HG03565 (cell line): Measurements from ENCODE around the gene TSHZ1.

Experiments
- ATAC-seq: cut with Tn5 transposase; IDR thresholded peaks from one replicate; pipeline ENCODE4 v1.9.1; 2021; ENCODE audit warnings: mild to moderate bottlenecking, moderate library complexity; ENCODE audit not compliant: unreplicated experiment

Gene TSHZ1

DNA sequence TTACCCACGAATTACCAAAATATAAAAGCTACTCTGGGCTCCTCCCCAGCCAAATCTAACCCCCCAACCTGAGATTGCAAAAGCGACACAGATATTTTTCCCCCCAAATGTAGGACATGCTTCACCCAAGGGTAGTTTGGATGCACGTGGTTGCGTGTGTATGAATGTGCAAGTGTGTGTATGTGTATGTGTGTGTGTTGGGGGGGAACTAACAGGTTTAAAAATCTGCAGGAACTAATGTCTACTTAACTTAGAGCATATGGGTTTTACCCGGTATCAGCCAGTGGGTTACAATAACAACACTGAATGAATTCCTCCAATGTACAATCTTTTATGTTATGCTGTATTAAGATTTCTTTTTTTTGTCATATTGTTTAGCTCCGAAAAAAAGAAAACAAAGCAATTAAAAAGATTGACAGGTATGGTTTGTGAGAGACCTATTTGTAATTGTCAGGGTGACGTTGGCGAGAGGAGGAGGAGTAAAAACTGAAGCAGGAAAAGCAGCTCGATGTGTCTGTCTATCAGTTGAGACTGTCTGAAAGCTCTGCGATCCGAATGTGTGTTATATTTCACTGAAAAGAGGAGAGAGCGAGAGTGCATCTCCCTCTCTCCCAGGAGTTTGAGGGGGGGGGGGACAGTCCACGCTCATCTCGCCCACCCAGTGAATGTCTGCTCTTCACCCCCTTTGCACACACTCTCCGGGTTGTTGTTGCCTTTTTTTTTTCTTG, at the start of gene TSHZ1:
TSHZ1 (plus strand) TSS at position 524 of the 728 bp plus-strand sequence. CDS start 1,080 bp downstream, outside the sequence.
- peak; percentile 42 for ATAC-seq

DNA sequence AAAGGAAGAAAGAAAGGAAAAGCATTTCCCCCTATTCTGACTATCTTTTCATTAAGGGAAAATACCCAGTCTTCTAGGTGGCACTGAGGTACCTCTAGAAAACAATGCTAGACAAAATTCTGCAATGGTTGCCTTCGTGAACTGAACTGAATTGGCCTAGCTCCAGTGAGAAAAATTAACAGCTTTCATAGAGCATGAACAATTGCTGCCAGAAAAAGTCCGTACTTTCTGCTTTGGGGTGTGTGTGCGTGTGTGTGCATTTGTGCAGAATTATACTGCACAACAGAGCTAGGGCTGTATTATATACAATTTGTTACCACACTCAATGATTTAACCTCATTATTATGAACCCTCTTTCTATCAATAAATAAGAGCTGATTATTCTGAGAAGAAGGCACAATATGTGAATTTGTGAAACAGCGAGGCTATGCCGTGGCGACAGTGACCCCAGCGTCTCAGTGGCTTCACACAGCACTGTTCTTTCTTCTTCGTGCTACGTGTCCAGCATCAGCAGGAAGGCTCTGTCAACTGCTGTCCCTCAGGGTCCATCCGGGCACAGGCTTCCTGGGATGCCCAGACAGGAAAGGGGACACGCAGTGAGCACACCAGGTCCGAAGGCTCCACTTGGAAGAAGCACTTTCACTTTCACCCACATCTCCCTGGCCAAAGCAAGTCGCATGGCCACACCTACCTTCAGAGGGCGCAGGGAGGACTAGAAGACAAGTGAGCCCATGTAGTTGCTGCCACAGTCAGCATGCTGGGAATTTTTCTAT, 49.2 kb upstream of the TSHZ1 start:
- ATAC-seq = no peak

DNA sequence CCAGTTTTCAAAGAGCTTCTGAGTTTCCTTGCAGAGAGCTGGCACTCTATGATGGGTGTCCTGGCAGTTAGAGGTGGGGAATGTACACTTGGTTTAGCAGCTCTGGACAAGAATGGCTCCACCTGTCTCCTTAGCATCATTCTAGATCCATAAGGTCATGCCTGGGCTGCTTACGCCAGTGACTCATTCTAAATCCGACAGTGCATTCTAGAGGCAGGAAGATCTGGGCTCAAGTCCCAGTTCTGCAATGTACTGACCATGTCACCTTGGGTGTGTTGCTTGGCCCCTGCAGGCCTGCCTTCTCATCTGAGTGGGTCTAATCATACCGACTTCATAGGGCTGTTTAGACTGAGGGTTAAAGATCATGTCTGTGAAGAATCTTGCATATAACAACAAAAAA, 48.1 kb upstream of the TSHZ1 start:
- ATAC-seq = no peak

- ATAC-seq = no peak
Observed at GRCh38 chr18:75162978-75163377, 47.6 kb upstream of the TSHZ1 start.

DNA sequence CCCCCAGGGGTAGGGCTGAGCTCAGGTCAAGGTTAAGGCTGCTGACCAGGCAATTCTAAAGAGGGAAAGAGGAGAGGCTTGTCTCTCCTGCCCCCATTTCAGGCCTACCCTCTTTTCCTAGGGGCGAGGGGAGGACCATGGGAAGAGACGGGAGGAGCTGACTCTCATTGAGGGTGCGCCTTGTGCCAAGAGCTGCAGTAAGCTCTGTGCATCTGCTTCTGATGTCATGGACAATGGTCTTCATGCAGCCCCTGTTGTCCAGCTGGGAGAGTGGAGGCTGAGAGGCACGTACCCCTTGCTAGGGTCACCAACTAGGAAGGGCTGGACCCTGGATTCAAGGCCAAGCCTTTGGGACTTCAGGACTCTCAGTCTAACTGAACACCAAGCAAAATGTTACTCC, 46.9 kb upstream of the TSHZ1 start:
- no peak for ATAC-seq

DNA sequence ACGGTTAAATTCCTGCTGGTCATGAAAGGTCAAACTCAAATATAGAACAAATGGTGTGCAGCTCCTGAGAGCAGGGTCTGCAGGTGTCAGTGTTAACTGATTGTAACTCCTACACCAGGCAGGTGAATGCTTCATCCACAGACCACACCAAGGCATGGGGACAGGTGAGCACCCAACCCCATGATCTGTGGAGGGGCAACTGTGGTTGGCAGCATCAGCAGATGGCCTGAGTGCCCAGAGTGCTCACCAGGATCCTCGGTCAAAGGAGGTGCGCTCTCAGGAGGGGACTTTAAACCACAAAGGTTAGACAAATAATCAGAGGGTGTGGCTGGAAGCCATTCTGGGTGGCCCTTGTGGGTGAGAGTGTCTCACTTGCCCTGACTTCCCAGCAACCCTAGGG, 46.1 kb upstream of the TSHZ1 start:
- ATAC-seq = no peak

- no peak for ATAC-seq
Observed at GRCh38 chr18:75165926-75166325, 44.7 kb upstream of the TSHZ1 start.

- no peak for ATAC-seq
Observed at GRCh38 chr18:75167137-75167536, 43.5 kb upstream of the TSHZ1 start.

- ATAC-seq = no peak
Observed at GRCh38 chr18:75167759-75168618, 42.6 kb upstream of the TSHZ1 start.

- ATAC-seq = no peak
Observed at GRCh38 chr18:75168619-75169018, 42.0 kb upstream of the TSHZ1 start.

- ATAC-seq = no peak
Observed at GRCh38 chr18:75169411-75169810, 41.2 kb upstream of the TSHZ1 start.

GRCh38 chr18:75170022-75170789, 40.4 kb upstream of the TSHZ1 start:
- no peak for ATAC-seq

DNA sequence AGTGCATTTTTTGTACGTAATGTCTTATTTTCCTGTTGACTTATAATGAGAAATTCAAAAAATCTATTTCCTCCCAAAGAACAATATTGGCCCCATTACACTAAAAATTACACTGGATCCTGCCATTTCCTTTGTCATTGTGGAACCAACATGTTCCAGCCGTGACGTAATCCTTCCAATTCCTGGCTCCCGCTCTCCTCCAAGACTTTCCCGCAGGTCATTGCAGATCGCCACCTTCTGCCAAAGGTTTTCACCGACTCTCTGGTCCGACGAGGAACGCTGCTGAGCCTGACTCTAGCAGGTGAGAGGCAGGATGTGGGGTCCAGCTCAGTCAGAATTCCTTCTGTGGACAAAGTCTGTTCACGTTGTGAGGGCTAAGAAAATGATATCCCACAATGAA, 39.7 kb upstream of the TSHZ1 start:
- ATAC-seq = no peak

DNA sequence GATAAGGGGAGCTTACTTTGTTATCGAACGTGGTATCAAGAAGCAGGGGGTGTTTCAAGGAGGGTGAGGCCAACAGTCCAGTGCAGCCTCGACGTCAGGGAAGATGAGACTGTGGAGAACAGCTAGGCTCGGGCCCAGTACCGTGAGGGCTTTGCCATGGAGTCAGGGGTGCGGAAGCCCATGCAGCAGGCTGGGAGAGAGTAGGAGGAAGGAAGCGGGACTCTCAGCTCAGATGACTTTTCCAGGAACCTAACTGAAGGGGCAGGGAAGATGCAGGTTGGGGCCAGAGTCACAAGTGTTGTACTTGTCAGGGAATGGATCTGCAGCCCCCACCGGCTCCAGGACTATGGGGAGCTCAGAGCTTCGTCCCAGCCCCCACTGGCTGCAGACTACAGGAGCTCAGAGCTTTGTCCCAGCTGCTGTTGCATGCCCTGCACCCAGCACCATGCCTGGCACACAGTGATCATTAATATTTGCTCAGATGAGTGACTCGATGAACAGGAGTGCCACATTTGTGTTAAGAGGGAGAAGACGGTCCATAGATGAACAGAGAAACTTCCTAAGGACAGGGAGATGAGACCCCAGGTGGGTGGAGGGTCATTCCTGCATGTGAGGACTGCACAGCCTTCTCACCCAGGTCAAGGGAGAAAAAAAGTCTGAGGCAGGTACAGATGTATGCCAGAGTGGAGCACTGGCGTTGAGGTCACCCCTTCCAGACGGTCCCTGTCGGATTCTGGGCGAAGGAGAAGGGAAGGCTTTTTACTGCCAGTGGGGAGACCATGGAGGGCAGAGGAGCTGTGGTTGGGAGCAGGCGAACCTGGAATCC, 38.1 kb upstream of the TSHZ1 start:
- ATAC-seq = no peak

- ATAC-seq = peak; percentile 99
Observed at GRCh38 chr18:75173125-75173432, 37.5 kb upstream of the TSHZ1 start.

DNA sequence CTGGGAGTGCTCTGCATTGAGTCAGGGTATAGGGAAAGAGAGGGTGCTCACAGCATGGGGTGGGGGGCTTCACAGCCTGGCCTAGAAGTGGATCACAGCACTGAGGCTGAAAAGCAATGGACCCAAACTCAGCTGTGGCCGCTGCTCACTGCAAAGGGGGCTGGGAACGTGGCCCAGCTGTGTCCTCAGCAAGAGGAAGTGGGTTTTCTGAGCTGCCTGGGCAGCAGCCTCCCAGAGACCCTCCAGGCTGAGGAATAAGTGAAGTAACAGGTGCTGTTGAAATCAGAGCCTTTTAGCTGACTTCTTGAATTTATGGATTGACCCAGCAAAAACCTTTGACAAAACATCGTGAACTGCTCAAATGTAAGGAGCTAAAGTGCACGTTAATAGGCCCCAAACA, 36.9 kb upstream of the TSHZ1 start:
- no peak for ATAC-seq

GRCh38 chr18:75176849-75177248, 33.7 kb upstream of the TSHZ1 start:
- ATAC-seq = no peak

DNA sequence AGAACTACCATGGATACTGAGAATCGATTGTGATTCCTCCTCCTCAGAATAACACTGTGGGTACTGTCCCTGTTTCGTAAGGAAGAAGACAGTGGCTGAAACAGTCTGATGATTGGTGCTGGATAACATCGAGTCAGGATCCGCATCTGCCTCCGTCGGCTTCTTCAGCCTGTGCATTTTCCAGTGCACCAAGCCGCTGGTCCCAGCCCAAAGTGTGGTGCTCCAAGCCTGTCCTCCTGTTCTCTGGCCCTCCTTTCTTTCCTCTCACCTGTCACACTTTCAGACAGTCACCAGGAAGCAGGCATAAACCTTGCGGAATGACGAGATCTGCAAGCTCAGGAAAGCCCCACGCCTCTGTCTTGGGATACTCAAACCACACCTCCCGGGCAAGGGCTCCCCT, 32.2 kb upstream of the TSHZ1 start:
- ATAC-seq = no peak

GRCh38 chr18:75179819-75180600, 30.6 kb upstream of the TSHZ1 start:
- ATAC-seq = no peak
